Natural killer cell (primary cell): ENCODE results near the gene CPXM1. TPM values are rescaled to one million over a fixed set of nuclear protein-coding genes. Genes with fewer than 3 reads are reported as not detected.

Experiments
- ATAC-seq, 3 donors: fragments of 150-1000 bp in 2 of 3; fragments of 200-7000 bp in 1 of 3; cut with Tn5 transposase; 1 replicate in 1 of 3; 2 replicates in 2 of 3; pipeline ENCODE4 v1.10.0; 2021; ENCODE audit warnings: mild to moderate bottlenecking in 2 of 3, moderate library complexity in 2 of 3
- DNase-seq, 2 donors: peaks; one replicate each; pipeline versions ENCODE4 v3.0.0 to v3.0.0-alpha.2; 2013 to 2021; ENCODE audit warnings: mixed read lengths in 1 of 2
- H3K27ac ChIP-seq: one replicate; pipeline ENCODE4 v1.5.1; 2013; ENCODE audit warnings: mild to moderate bottlenecking, low read length
- H3K27me3 ChIP-seq: one replicate; pipeline ENCODE4 v1.6.1; 2013; ENCODE audit warnings: low read length; ENCODE audit not compliant: control insufficient read depth, insufficient read depth
- H3K36me3 ChIP-seq: one replicate; pipeline ENCODE4 v1.6.1; 2013; ENCODE audit warnings: low read length; ENCODE audit not compliant: control insufficient read depth, insufficient read depth
- H3K4me1 ChIP-seq: one replicate; pipeline ENCODE4 v1.6.1; 2013; ENCODE audit warnings: low read length; ENCODE audit not compliant: control insufficient read depth, insufficient read depth
- H3K4me3 ChIP-seq: one replicate; pipeline ENCODE4 v1.5.1; 2013; ENCODE audit warnings: low read length
- H3K9me3 ChIP-seq: one replicate; pipeline ENCODE4 v1.6.1; 2013; ENCODE audit warnings: low read length; ENCODE audit not compliant: control insufficient read depth, insufficient read depth
- H3K27ac Mint-ChIP-seq, 2 donors: one replicate each; pipeline ENCODE4 v1.8.0; 2022; ENCODE audit warnings: mild to moderate bottlenecking in 2 of 2, mixed read lengths in 2 of 2, moderate library complexity in 1 of 2
- H3K27me3 Mint-ChIP-seq, 2 donors: one replicate each; pipeline ENCODE4 v1.8.0; 2022; ENCODE audit warnings: low read depth in 2 of 2, mixed read lengths in 2 of 2
- H3K36me3 Mint-ChIP-seq: one replicate; pipeline ENCODE4 v1.8.0; 2022; ENCODE audit warnings: mixed read lengths
- H3K4me1 Mint-ChIP-seq, 2 donors: one replicate each; pipeline ENCODE4 v1.8.0; 2022; ENCODE audit warnings: mixed read lengths in 2 of 2
- H3K4me3 Mint-ChIP-seq: one replicate; pipeline ENCODE4 v1.8.0; 2022; ENCODE audit warnings: mild to moderate bottlenecking, moderate library complexity, mixed read lengths
- H3K9me3 Mint-ChIP-seq, 2 donors: one replicate each; pipeline ENCODE4 v1.8.0; 2022; ENCODE audit warnings: mixed read lengths in 2 of 2
- CTCF ChIP-seq: fragments of 200-600 bp; IDR thresholded peaks from one replicate; pipeline ENCODE4 v1.8.0; 2022; ENCODE audit warnings: antibody characterized with exemption
- WGBS: methylation state at CpG from one replicate; pipeline ENCODE4 v1.1.7; 2013; ENCODE audit warnings: missing lambda C conversion rate; ENCODE audit not compliant: insufficient coverage; 5-methylcytosine and 5-hydroxymethylcytosine counted together
- intact Hi-C: fragments of 100-400 bp; cut with micrococcal nuclease; formaldehyde crosslinking; loops from one replicate; pipeline ENCODE4 v1.14.2; 2022
- total RNA-seq, 4 donors: library from RNA; stranded (reverse); fragments of 120-200 nt in 1 of 4; gene quantifications; one replicate each; pipeline versions ENCODE4 v1.2.3 to v1.2.4, GENCODE V29; 2013 to 2022

The CPXM1 gene
- total RNA-seq, 3 donors from 2014 or later (not counting 1 experiment from before 2014, with no cell fraction given) = 0.49 to 2.3 (median 1.5) TPM

DNA sequence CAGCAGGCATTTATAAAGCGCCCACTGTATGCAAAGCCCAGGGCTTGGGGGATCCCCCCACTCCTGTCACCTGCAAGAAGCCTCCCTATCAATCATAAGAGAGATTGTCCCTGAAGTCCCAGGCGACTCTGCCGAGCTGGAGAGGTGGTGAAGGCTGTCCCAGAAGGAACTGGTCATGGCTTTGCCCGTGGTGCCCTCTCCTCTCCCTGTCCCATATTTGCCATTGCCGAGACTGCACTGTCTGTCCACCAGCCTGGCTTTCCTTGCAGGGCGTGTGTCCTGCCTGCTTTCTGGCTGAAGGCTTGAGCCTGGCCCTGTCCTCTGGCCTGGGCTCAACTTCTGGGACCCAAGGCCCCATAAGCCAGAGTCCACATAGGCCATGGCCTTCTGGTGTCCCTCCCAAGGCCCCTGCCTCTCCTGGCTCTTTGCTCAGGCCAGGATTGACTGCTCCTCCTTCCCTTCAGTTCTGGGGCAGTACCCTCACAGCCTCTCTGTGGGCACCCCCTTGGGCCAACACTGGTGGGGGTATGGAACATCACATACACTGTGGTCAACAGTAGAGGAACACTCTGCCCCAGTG, 46.9 kb downstream of the CPXM1 start:
- Histone ChIP-seq H3K4me3 (no peak overlapping the region), H3K27me3 (peaks cover 18% of the 10 kb centered on the region), H3K36me3 (no peaks in the 10 kb centered on the region), H3K9me3 (peaks cover 2% of the 10 kb centered on the region), H3K27ac (no peak overlapping the region), H3K4me1 (peaks cover 45% of the 10 kb centered on the region)
- Mint-ChIP-seq H3K4me3 (peak overlapping the region; percentile 92), H3K27ac (peak overlapping the region in 1 of 2 donors; percentile 70), H3K27me3 (peaks cover 7 to 38% of the 10 kb centered on the region in 2 donors), H3K4me1 (peaks cover 30 to 51% of the 10 kb centered on the region in 2 donors), H3K36me3 (no peaks in the 10 kb centered on the region), H3K9me3 (no peaks in the 10 kb centered on the region)
- no peak for TF ChIP-seq CTCF
- 82% methylated on average over 6 of the region's 6 CpGs for WGBS
- no peak for ATAC-seq
- no peak for DNase-seq
- intact Hi-C loops = loop anchor here (5.0 kb wide), 1 partner anchor 249 kb away; no protein-coding TSS in a partner anchor

DNA sequence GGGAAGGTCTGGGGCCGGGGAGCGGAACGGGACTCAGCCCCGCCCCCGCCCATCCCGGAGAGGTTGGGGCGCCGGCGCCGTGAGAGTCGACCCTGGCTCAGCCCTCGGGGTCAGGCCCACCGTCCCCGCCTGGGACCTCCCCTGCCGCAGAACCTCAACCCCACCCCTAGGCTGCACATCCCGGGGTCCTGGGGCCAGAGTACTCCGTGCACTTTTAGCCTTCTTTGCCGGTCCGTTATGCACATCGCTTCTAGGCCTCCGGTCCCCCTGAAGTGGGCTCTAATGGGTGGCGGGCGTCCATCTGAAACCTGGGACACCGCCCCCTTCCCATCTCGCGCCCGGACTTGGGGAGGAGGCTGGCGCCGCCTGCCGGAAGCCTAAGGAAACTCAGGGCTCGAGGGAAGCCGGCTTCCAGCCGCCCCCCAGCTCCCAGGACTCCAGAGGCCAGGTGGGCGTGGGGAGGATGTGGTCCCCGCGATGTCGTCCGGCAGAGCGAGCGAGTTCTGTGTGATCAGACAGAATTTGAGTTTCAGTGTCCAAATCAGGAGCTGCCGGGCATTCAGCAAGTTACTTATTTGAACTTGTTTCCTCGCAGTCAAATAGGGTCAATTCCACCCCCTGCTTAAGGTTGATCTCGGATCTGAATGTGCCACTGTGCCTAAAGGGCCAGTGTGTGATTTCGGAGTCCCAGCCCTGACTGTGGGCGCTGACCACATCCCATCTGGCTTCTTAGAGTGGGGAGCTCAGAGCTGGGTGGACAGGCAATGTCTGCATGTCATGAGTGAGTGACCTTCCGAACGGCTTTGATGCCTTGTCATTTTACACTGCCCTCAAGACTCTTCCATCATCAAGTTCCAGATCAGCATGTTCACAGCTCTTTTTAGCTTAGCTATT, 47.6 kb downstream of the CPXM1 start:
- H3K4me3 Mint-ChIP-seq = peak overlapping the region; percentile 92
- peaks cover 7 to 38% of the 10 kb centered on the region in 2 donors for H3K27me3 Mint-ChIP-seq
- WGBS = 6% methylated on average over 47 of the region's 47 CpGs
- intact Hi-C loops = loop anchor here (1.0 to 5.0 kb wide), 2 partner anchors 65 to 249 kb away; no protein-coding TSS in a partner anchor
- H3K4me1 Mint-ChIP-seq = peaks cover 30 to 51% of the 10 kb centered on the region in 2 donors
- H3K36me3 Mint-ChIP-seq = no peaks in the 10 kb centered on the region
- peak overlapping the region; percentile 45 to 70 for H3K27ac Mint-ChIP-seq
- Histone ChIP-seq H3K4me3 (peak overlapping the region; percentile 32), H3K9me3 (peaks cover 2% of the 10 kb centered on the region), H3K4me1 (peaks cover 45% of the 10 kb centered on the region), H3K27me3 (peaks cover 18% of the 10 kb centered on the region), H3K27ac (no peak overlapping the region), H3K36me3 (no peaks in the 10 kb centered on the region)
- peak; percentile 51 to 77 for DNase-seq
- TF ChIP-seq CTCF = peak; percentile 83
- ATAC-seq = peak; percentile 35 to 50 (median 48)
- no peaks in the 10 kb centered on the region for H3K9me3 Mint-ChIP-seq

DNA sequence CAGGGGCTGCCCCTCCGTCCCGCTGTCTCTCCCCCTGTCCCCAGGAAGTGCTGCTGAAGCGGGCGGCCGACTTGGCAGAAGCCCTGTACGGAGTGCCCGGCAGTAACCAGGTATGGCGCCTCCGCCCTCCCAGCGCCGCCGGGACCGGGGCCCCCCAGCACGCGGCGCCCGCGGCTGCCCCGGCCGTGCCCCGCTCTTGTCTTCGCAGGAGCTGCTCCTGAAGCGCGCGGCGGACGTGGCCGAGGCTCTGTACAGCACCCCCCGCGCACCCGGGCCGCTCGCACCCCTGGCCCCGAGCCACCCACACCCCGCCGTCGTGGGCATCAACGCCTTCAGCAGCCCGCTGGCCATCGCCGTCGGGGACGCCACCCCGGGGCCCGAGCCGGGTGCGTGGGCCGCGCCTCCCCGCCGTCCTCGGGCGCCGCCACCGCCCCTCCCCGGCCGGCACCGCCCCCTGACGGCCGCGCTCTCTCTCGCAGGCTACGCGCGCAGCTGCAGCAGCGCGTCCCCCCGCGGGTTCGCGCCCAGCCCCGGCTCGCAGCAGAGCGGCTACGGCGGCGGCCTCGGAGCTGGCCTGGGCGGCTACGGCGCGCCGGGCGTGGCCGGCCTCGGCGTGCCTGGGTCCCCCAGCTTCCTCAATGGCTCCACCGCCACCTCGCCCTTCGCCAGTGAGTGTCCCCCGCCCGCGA, 48.4 kb downstream of the CPXM1 start:
- intact Hi-C loops = loop anchor here (1.0 to 5.0 kb wide), 2 partner anchors 64 to 250 kb away; no protein-coding TSS in a partner anchor

More for the DNA sequence above, 48.4 kb downstream of the CPXM1 start:
- peaks cover 18% of the 10 kb centered on the region for H3K27me3 ChIP-seq
- peak overlapping the region; percentile 32 for H3K4me3 ChIP-seq
- under 1% methylated on average over 93 of the region's 93 CpGs for WGBS
- H3K4me1 ChIP-seq = peaks cover 45% of the 10 kb centered on the region
- Mint-ChIP-seq H3K4me3 (peak overlapping the region; percentile 92), H3K27ac (peak overlapping the region in 1 of 2 donors; percentile 70), H3K4me1 (peaks cover 30 to 51% of the 10 kb centered on the region in 2 donors), H3K36me3 (no peaks in the 10 kb centered on the region), H3K9me3 (no peaks in the 10 kb centered on the region), H3K27me3 (peaks cover 7 to 36% of the 10 kb centered on the region in 2 donors)
- H3K27ac ChIP-seq = no peak overlapping the region
- no peak for TF ChIP-seq CTCF
- ATAC-seq (peak; percentile 72 to 79 (median 78)), DNase-seq (peak; percentile 61 to 77)
- H3K36me3 ChIP-seq = no peaks in the 10 kb centered on the region
- peaks cover 2% of the 10 kb centered on the region for H3K9me3 ChIP-seq
